BE2C (cell line): ENCODE results near the gene BEST3.

Experiments
- DNase-seq: peaks from one replicate; pipeline ENCODE4 v3.0.0-alpha.2; 2020
- H3K27me3 ChIP-seq: fragments of 250-450 bp; sonication (Bioruptor Pico); 2 replicates; pipeline ENCODE4 v1.5.1; 2020; ENCODE audit warnings: mild to moderate bottlenecking
- H3K36me3 ChIP-seq: fragments of 250-450 bp; sonication (Bioruptor Pico); 2 replicates; pipeline ENCODE4 v1.5.1; 2020; ENCODE audit warnings: mild to moderate bottlenecking
- H3K4me1 ChIP-seq: fragments of 250-450 bp; sonication (Bioruptor Pico); 2 replicates; pipeline ENCODE4 v1.5.1; 2020
- H3K4me3 ChIP-seq: 2 replicates; pipeline ENCODE4 v1.5.1; 2011; ENCODE audit warnings: low read depth, low read length
- H3K9me3 ChIP-seq: fragments of 250-450 bp; sonication (Bioruptor Pico); 2 replicates; pipeline ENCODE4 v1.5.1; 2020
- CTCF ChIP-seq: IDR thresholded peaks from 2 replicates; pipeline ENCODE4 v1.5.1; 2012; ENCODE audit warnings: mild to moderate bottlenecking, low read depth, low read length

Gene BEST3

GRCh38 chr12:69648476-69648875 lies 50.6 kb downstream of the BEST3 start:
- H3K36me3 ChIP-seq, result no peaks in the 10 kb centered on the region
- no peaks in the 10 kb centered on the region for H3K9me3 ChIP-seq
- DNase-seq, result no peak
- H3K4me3 ChIP-seq, result no peak overlapping the region
- TF ChIP-seq CTCF, result no peak
- H3K4me1 ChIP-seq, result no peaks in the 10 kb centered on the region
- peaks cover 5% of the 10 kb centered on the region; the same call in 1 of the 2 replicates for H3K27me3 ChIP-seq

GRCh38 chr12:69647178-69647577 lies 51.9 kb downstream of the BEST3 start:
- DNase-seq, result no peak
- H3K4me1 ChIP-seq, result no peaks in the 10 kb centered on the region
- H3K9me3 ChIP-seq, result no peaks in the 10 kb centered on the region
- no peak for TF ChIP-seq CTCF
- no peaks in the 10 kb centered on the region for H3K36me3 ChIP-seq
- H3K4me3 ChIP-seq, result no peak overlapping the region
- peaks cover 5% of the 10 kb centered on the region; the same call in 1 of the 2 replicates for H3K27me3 ChIP-seq

DNA sequence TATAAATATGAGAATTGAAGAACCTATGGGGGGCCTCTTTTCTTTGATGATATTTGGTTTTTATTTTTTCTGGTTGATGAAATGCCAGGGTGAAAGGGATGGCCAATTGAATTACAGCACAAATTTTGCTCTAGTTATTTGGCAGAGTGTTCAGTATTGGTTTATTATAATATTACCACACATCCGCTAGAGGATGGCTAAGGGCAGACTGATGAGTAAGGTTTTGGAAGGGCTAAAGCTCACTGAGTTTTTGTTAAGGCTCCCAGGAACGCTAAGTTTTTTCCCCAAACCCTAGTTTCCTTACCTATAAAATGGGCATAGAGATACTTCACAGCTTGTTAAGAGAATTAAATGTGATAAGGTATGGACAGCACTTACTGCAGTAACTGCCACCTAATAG lies 54.1 kb downstream of the BEST3 start:
- H3K36me3 ChIP-seq, result no peaks in the 10 kb centered on the region
- DNase-seq, result no peak
- TF ChIP-seq CTCF, result no peak

GRCh38 chr12:69644511-69644910 lies 54.6 kb downstream of the BEST3 start:
- Histone ChIP-seq H3K4me1 (no peaks in the 10 kb centered on the region), H3K27me3 (peaks cover 5% of the 10 kb centered on the region; the same call in 1 of the 2 replicates), H3K9me3 (no peaks in the 10 kb centered on the region), H3K36me3 (no peaks in the 10 kb centered on the region), H3K4me3 (no peak overlapping the region)
- no peak for TF ChIP-seq CTCF
- no peak for DNase-seq

More for the DNA sequence above, 54.1 kb downstream of the BEST3 start:
- H3K4me1 ChIP-seq, result no peaks in the 10 kb centered on the region
- no peaks in the 10 kb centered on the region for H3K9me3 ChIP-seq
- H3K27me3 ChIP-seq, result peaks cover 5% of the 10 kb centered on the region; the same call in 1 of the 2 replicates
- no peak overlapping the region for H3K4me3 ChIP-seq

- no peaks in the 10 kb centered on the region for H3K36me3 ChIP-seq
- H3K27me3 ChIP-seq, result no peaks in the 10 kb centered on the region
- H3K4me3 ChIP-seq, result no peak overlapping the region
- DNase-seq, result no peak
- no peak for TF ChIP-seq CTCF
- no peaks in the 10 kb centered on the region for H3K4me1 ChIP-seq
- no peaks in the 10 kb centered on the region for H3K9me3 ChIP-seq
Measured at GRCh38 chr12:69642531-69642930, 56.6 kb downstream of the BEST3 start.

DNA sequence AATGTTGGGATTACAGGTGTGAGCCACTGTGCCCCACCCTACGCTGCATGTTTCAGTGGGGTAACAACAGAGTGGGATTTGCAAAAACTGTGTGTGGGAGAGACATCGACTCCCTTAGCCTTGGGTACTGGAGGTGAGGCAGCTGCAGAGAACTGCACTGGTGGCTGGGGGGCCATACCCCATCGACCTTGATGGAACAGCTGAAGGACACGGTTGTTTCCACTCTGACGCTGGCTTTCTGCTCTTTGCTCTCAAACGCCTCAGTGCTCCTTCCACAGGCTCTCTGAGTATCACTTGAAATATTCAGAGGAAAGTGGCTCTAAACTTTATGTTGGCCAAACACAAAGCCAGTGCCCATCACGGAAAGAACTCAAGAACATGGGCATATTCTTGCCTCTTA lies 57.6 kb downstream of the BEST3 start:
- no peaks in the 10 kb centered on the region for H3K27me3 ChIP-seq
- DNase-seq, result no peak
- H3K9me3 ChIP-seq, result no peaks in the 10 kb centered on the region
- no peaks in the 10 kb centered on the region for H3K36me3 ChIP-seq
- no peak overlapping the region for H3K4me3 ChIP-seq
- no peak for TF ChIP-seq CTCF
- no peaks in the 10 kb centered on the region for H3K4me1 ChIP-seq
